Naive thymus-derived CD4-positive, alpha-beta T cell (primary cell): Measurements from ENCODE around the gene OPN3. TPM values are rescaled to one million over a fixed set of nuclear protein-coding genes. Genes with fewer than 3 reads are reported as not detected.

ENCODE experiments used
- ATAC-seq: fragments of 150-1000 bp; cut with Tn5 transposase; 2 replicates; pipeline ENCODE4 v1.10.0; 2021; ENCODE audit warnings: mild to moderate bottlenecking, moderate library complexity
- CTCF ChIA-PET: fragments of 350-600 bp; sonication (Branson Sonifier 250); formaldehyde crosslinking; loops from one replicate; lab custom pipeline; 2021; ENCODE audit warnings: antibody characterized with exemption; lab: Charles Lee
- POLR2A ChIA-PET: fragments of 350-600 bp; sonication (Branson Sonifier 250); formaldehyde crosslinking; loops from one replicate; lab custom pipeline; 2021; ENCODE audit warnings: antibody characterized with exemption, inconsistent platforms; lab: Charles Lee
- DNase-seq, 9 donors: peaks; one replicate each; pipeline versions ENCODE4 v3.0.0 to v3.0.0-alpha.2; 2020 to 2022; ENCODE audit warnings: mixed read lengths in 1 of 9
- H3K27ac ChIP-seq: one replicate; pipeline ENCODE4 v1.7.0; 2013; ENCODE audit warnings: mild to moderate bottlenecking, low read depth, low read length, moderate library complexity
- H3K27me3 ChIP-seq, 2 donors: one replicate each; pipeline ENCODE4 v1.7.0; 2013; ENCODE audit warnings: low read length in 2 of 2, mild to moderate bottlenecking in 2 of 2, moderate library complexity in 2 of 2; ENCODE audit not compliant: control insufficient read depth in 2 of 2, insufficient read depth in 2 of 2
- H3K36me3 ChIP-seq, 3 experiments: 1 replicate in 2 of 3; 2 replicates in 1 of 3; pipeline ENCODE4 v1.7.0; 2013; ENCODE audit warnings: low read length in 3 of 3, mild to moderate bottlenecking in 3 of 3, moderate library complexity in 1 of 3; ENCODE audit not compliant: insufficient read depth in 3 of 3, control insufficient read depth in 2 of 3
- H3K4me1 ChIP-seq, 2 donors: one replicate each; pipeline ENCODE4 v1.7.0; 2013; ENCODE audit warnings: low read length in 2 of 2, mild to moderate bottlenecking in 2 of 2, moderate library complexity in 1 of 2; ENCODE audit not compliant: control insufficient read depth in 2 of 2, insufficient read depth in 2 of 2
- H3K4me3 ChIP-seq: 2 replicates; pipeline ENCODE4 v1.7.0; 2013; ENCODE audit warnings: mild to moderate bottlenecking, low read length
- H3K9me3 ChIP-seq, 3 experiments: 1 replicate in 2 of 3; 2 replicates in 1 of 3; pipeline ENCODE4 v1.7.0; 2013; ENCODE audit warnings: low read length in 3 of 3; ENCODE audit not compliant: control insufficient read depth in 2 of 3
- H3K27ac Mint-ChIP-seq, 9 donors: one replicate each; pipeline ENCODE4 v1.8.0; 2020 to 2022; ENCODE audit warnings: mixed read lengths in 9 of 9, mild to moderate bottlenecking in 8 of 9, moderate library complexity in 5 of 9, inconsistent platforms in 2 of 9
- H3K27me3 Mint-ChIP-seq, 5 donors: one replicate each; pipeline ENCODE4 v1.8.0; 2021 to 2022; ENCODE audit warnings: mixed read lengths in 5 of 5, mild to moderate bottlenecking in 1 of 5
- H3K36me3 Mint-ChIP-seq, 5 donors: one replicate each; pipeline ENCODE4 v1.8.0; 2020 to 2022; ENCODE audit warnings: mixed read lengths in 5 of 5, mild to moderate bottlenecking in 3 of 5, inconsistent platforms in 1 of 5
- H3K4me1 Mint-ChIP-seq, 7 donors: one replicate each; pipeline ENCODE4 v1.8.0; 2020 to 2022; ENCODE audit warnings: mixed read lengths in 7 of 7, mild to moderate bottlenecking in 3 of 7, inconsistent platforms in 1 of 7
- H3K4me3 Mint-ChIP-seq, 10 donors: one replicate each; pipeline ENCODE4 v1.8.0; 2020 to 2022; ENCODE audit warnings: mild to moderate bottlenecking in 10 of 10, mixed read lengths in 10 of 10, moderate library complexity in 6 of 10, inconsistent platforms in 2 of 10
- H3K9me3 Mint-ChIP-seq, 11 donors: one replicate each; pipeline ENCODE4 v1.8.0; 2020 to 2022; ENCODE audit warnings: mixed read lengths in 11 of 11, mild to moderate bottlenecking in 4 of 11, inconsistent platforms in 1 of 11, moderate library complexity in 1 of 11
- intact Hi-C, 2 donors: fragments of 100-400 bp; cut with micrococcal nuclease; formaldehyde crosslinking; loops; one replicate each; pipeline ENCODE4 v1.15.1; 2023
- polyA plus RNA-seq, 2 donors: library from polyadenylated mRNA; unstranded; fragments of 300-500 nt; fragmentation: Illumina TruSeq; gene quantifications; one replicate each; pipeline ENCODE4 v1.2.3, GENCODE V29; 2021
- total RNA-seq, 6 experiments: library from RNA in 5 of 6; stranded (reverse) in 5 of 6; gene quantifications; 1 replicate in 5 of 6; 2 replicates in 1 of 6; pipeline ENCODE4 v1.2.3 and lab custom pipeline; 2021 to 2026

OPN3 gene
- total and polyA plus RNA-seq, 7 experiments from 2014 or later, result 3.6 to 32.7 (median 10.9) TPM

GRCh38 chr1:241630899-241631298, 9.3 kb downstream of the OPN3 start:
- ChIA-PET POLR2A (no interaction called here), CTCF (no interaction called here)
- intact Hi-C loops, result no loop called here
- no peaks in the 10 kb centered on the region for H3K27me3 Mint-ChIP-seq
- peaks cover 8 to 23% (median 18%) of the 10 kb centered on the region in 5 donors for H3K36me3 Mint-ChIP-seq
- H3K4me1 Mint-ChIP-seq, result peaks cover 7 to 44% (median 37%) of the 10 kb centered on the region in 7 donors
- peaks cover 0 to 6% (median 0%) of the 10 kb centered on the region in 11 donors for H3K9me3 Mint-ChIP-seq
- H3K36me3 ChIP-seq, result no peaks in the 10 kb centered on the region
- H3K27ac Mint-ChIP-seq, result peak overlapping the region in 1 of 9 donors; percentile 60
- ATAC-seq (no peak), DNase-seq (no peak)
- H3K4me3 Mint-ChIP-seq, result no peak overlapping the region
- no peaks in the 10 kb centered on the region for H3K27me3 ChIP-seq
- H3K4me1 ChIP-seq, result peaks cover 0 to 9% of the 10 kb centered on the region in 2 donors
- no peak overlapping the region for H3K27ac ChIP-seq
- H3K4me3 ChIP-seq, result no peak overlapping the region
- no peaks in the 10 kb centered on the region for H3K9me3 ChIP-seq

GRCh38 chr1:241630476-241630875, 9.7 kb downstream of the OPN3 start:
- no peaks in the 10 kb centered on the region for H3K27me3 Mint-ChIP-seq
- Histone ChIP-seq H3K4me3 (no peak overlapping the region), H3K9me3 (no peaks in the 10 kb centered on the region), H3K27ac (no peak overlapping the region), H3K27me3 (no peaks in the 10 kb centered on the region), H3K4me1 (peaks cover 0 to 9% of the 10 kb centered on the region in 2 donors), H3K36me3 (no peaks in the 10 kb centered on the region)
- H3K36me3 Mint-ChIP-seq, result peaks cover 7 to 21% (median 15%) of the 10 kb centered on the region in 5 donors
- intact Hi-C loops, result no loop called here
- CTCF ChIA-PET, result interaction anchor here (2.1 kb wide), 1 partner anchor 19 kb away, joined by 7 read pairs; no protein-coding TSS in a partner anchor
- ATAC-seq, result no peak
- POLR2A ChIA-PET, result interaction anchor here (1.5 to 2.1 kb wide), 2 partner anchors 10 to 13 kb away, joined by 4 to 9 read pairs; partner anchors contain the start of genes CHML and OPN3
- H3K4me3 Mint-ChIP-seq, result no peak overlapping the region
- no peak for DNase-seq
- H3K27ac Mint-ChIP-seq, result peak overlapping the region in 1 of 9 donors; percentile 60
- H3K4me1 Mint-ChIP-seq, result peaks cover 7 to 42% (median 32%) of the 10 kb centered on the region in 7 donors
- peaks cover 0 to 6% (median 0%) of the 10 kb centered on the region in 11 donors for H3K9me3 Mint-ChIP-seq

DNA sequence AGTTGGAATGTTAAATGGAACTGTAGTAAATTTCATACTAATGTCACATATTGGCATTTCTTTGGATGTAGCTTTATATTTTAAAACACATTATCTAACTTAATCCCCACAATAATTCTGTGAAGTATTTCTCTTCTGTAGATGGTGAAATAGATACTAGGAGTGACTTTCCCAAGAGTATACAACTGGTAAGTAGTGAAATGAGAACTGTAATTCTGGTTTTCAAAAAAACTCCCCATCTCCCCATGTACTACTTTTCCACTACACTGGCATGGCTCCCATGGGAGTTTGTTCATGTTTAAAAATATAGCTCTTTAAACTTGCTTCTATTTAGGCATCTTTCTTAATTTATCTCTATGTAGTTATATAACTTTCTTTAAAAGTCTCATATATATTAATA, 10.2 kb downstream of the OPN3 start:
- no peak for DNase-seq
- H3K36me3 ChIP-seq, result no peaks in the 10 kb centered on the region
- H3K9me3 ChIP-seq, result no peaks in the 10 kb centered on the region
- no peak overlapping the region for H3K4me3 ChIP-seq
- H3K4me1 ChIP-seq, result peaks cover 0 to 9% of the 10 kb centered on the region in 2 donors
- Mint-ChIP-seq H3K4me1 (peaks cover 6 to 37% (median 28%) of the 10 kb centered on the region in 7 donors), H3K9me3 (peaks cover 0 to 3% (median 0%) of the 10 kb centered on the region in 11 donors), H3K36me3 (peaks cover 2 to 16% (median 10%) of the 10 kb centered on the region in 5 donors), H3K4me3 (no peak overlapping the region), H3K27ac (peak overlapping the region in 2 of 9 donors; percentile 29 to 60), H3K27me3 (no peaks in the 10 kb centered on the region)
- no peaks in the 10 kb centered on the region for H3K27me3 ChIP-seq
- ChIA-PET CTCF (interaction anchor here (1.5 to 2.1 kb wide), 2 partner anchors 19 to 99 kb away, joined by 6 to 7 read pairs; no protein-coding TSS in a partner anchor), POLR2A (interaction anchor here (0.6 to 2.1 kb wide), 4 partner anchors 10 to 110 kb away, joined by 3 to 9 read pairs (median 4); partner anchors contain the start of genes CHML, FH and OPN3)
- no peak for ATAC-seq
- no peak overlapping the region for H3K27ac ChIP-seq
- intact Hi-C loops, result no loop called here

- no peaks in the 10 kb centered on the region for H3K27me3 ChIP-seq
- Mint-ChIP-seq H3K4me3 (peak overlapping the region; percentile 55 to 87 (median 84)), H3K36me3 (peaks cover 0 to 7% (median 4%) of the 10 kb centered on the region in 5 donors), H3K27me3 (no peaks in the 10 kb centered on the region), H3K9me3 (peaks cover 0 to 1% (median 0%) of the 10 kb centered on the region in 11 donors), H3K4me1 (peaks cover 6 to 33% (median 25%) of the 10 kb centered on the region in 7 donors), H3K27ac (peak overlapping the region; percentile 87 to 96 (median 92))
- H3K27ac ChIP-seq, result peak overlapping the region; percentile 70
- ChIA-PET CTCF (interaction anchor here (0.7 to 3.4 kb wide), 12 partner anchors 10 to 896 kb away, joined by 3 to 49 read pairs (median 4); no protein-coding TSS in a partner anchor), POLR2A (interaction anchor here (0.7 to 1.9 kb wide), 4 partner anchors 11 to 220 kb away, joined by 3 to 8 read pairs (median 6); partner anchors contain the start of genes CHML, EXO1, FH and OPN3)
- intact Hi-C loops, result loop anchor here (1.0 to 5.0 kb wide), 11 partner anchors 13 to 390 kb away; partner anchors contain the start of genes CHML (in 2 of the 2), FH (in 2 of the 2), OPN3 (in 2 of the 2) and MAP1LC3C (in 1 of the 2)
- peak; percentile 90 for ATAC-seq
- DNase-seq, result peak in 7 of 9 donors; percentile 59 to 81 (median 72)
- peaks cover 0 to 9% of the 10 kb centered on the region in 2 donors for H3K4me1 ChIP-seq
- no peaks in the 10 kb centered on the region for H3K9me3 ChIP-seq
- H3K36me3 ChIP-seq, result no peaks in the 10 kb centered on the region
- peak overlapping the region; percentile 37 for H3K4me3 ChIP-seq
Measured at GRCh38 chr1:241627453-241628259, 12.5 kb downstream of the OPN3 start.

DNA sequence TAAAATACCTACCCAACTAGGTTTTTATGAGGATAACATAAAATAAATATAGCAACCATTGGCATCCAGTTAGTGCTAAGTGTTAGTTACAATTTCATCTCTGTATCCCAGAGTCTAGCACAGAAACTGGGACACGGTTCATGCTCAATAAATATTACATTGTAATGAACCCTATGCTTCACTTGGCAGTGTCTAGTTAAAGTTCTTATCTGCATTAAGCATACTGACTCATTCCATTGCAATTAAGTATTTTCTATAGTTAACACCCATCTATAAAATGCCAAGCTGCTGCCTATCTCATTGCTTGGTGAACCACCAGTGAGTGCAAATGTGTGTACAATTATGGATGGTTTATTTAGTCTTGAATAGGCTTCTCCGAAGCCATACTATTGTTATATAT, 15.2 kb downstream of the OPN3 start:
- Mint-ChIP-seq H3K27ac (no peak overlapping the region), H3K4me1 (peaks cover 5 to 21% (median 14%) of the 10 kb centered on the region in 7 donors), H3K4me3 (no peak overlapping the region), H3K9me3 (no peaks in the 10 kb centered on the region), H3K27me3 (no peaks in the 10 kb centered on the region), H3K36me3 (peaks cover 0 to 1% (median 0%) of the 10 kb centered on the region in 5 donors)
- H3K9me3 ChIP-seq, result no peaks in the 10 kb centered on the region
- H3K27me3 ChIP-seq, result no peaks in the 10 kb centered on the region
- peaks cover 0 to 9% of the 10 kb centered on the region in 2 donors for H3K4me1 ChIP-seq
- DNase-seq (no peak), ATAC-seq (no peak)
- intact Hi-C loops, result loop anchor here in 1 of 2 donors (5.0 kb wide), 2 partner anchors 132 to 372 kb away; partner anchors contain the start of gene MAP1LC3C
- no peak overlapping the region for H3K4me3 ChIP-seq
- no peak overlapping the region for H3K27ac ChIP-seq
- ChIA-PET POLR2A (no interaction called here), CTCF (interaction anchor here (3.4 kb wide), 1 partner anchor 14 kb away, joined by 49 read pairs; no protein-coding TSS in a partner anchor)
- H3K36me3 ChIP-seq, result no peaks in the 10 kb centered on the region

DNA sequence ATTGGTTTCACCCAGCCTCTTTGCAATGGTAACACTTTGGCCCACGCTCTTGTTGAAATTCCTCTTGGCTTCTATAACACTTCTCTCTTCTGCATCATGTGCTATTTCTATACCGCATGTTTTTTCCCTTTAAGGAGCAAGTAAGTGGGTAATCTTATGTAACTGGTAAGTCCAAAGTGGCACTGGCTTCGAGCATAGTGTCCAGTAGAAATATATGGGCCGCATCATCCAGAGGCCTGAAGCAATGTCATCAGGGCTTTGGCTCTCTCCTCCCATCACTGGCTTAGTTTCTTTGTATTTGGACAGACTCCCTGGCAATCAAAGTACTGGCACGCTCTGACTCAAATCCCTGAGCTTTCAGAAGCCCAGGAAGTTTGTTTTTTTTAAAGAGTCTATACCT, 17.5 kb downstream of the OPN3 start:
- H3K27me3 Mint-ChIP-seq, result no peaks in the 10 kb centered on the region
- H3K36me3 Mint-ChIP-seq, result peaks cover 0 to 1% (median 0%) of the 10 kb centered on the region in 5 donors
- H3K4me1 Mint-ChIP-seq, result peaks cover 0 to 6% (median 5%) of the 10 kb centered on the region in 7 donors
- DNase-seq, result no peak
- Histone ChIP-seq H3K9me3 (no peaks in the 10 kb centered on the region), H3K27me3 (no peaks in the 10 kb centered on the region), H3K36me3 (no peaks in the 10 kb centered on the region), H3K27ac (no peak overlapping the region), H3K4me3 (no peak overlapping the region), H3K4me1 (peaks cover 0 to 3% of the 10 kb centered on the region in 2 donors)
- H3K9me3 Mint-ChIP-seq, result no peaks in the 10 kb centered on the region
- ChIA-PET POLR2A (interaction anchor here (0.5 kb wide), 1 partner anchor 61 kb away, joined by 3 read pairs; no protein-coding TSS in a partner anchor), CTCF (interaction anchor here (0.7 to 1.4 kb wide), 2 partner anchors 12 to 37 kb away, joined by 3 to 5 read pairs; no protein-coding TSS in a partner anchor)
- H3K4me3 Mint-ChIP-seq, result no peak overlapping the region
- H3K27ac Mint-ChIP-seq, result peak overlapping the region in 1 of 9 donors; percentile 6
- intact Hi-C loops, result no loop called here
- ATAC-seq, result no peak
